Measurements from ENCODE around the gene CHKA.

DNA sequence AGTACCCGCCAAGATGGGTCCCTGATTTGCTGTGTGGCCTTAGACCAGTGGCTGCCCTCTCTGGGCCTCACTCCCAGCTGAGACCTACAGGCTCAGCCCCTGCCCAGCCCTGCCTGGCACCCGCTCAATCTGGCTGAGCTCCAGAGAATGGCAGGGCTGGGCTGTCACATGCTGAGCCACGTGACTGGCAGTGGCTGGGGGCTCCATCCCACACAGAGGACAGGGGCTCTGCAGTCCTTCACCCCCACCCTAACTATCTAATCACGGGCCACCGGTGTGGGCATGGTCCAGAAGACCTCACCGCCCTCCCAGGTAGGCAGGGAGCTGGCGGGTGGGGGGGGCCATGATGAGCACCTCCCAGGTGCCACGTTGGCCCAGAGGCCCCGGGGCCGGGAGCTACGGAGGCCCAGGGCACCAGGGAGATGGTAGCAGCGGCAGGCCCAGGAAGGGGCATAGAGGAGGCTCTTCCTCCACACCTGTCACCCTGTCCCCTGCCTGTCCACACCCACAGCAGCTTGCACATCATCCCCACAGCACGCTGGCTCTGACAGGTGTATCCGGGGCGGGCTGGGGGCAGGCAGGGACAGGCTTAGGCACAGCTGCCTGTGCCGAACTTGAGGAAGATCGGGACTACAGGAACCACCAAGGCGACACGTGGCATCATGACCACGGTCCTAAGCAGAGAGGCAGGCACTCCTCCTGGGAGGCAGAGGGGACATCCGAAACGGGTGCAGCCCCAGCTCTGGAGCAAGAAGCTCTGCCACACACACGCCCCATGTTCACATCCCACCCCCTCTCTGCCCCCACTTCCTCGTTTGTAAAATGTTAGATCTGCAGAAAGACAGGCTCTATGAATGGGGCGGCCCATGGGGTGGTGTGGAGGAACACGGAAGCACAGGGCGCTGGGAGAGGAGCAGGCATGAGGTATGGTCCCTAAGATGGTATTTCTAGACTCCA is 112.5 kb downstream of the CHKA start:
- TF ChIP-seq POLR2AphosphoS5 (IDR thresholded peaks at IDR 0.05; ENCODE audit: low read depth, low read length), result no peak
- no peak for TF ChIP-seq TAF1 (IDR thresholded peaks at IDR 0.05; ENCODE audit: borderline replicate concordance, insufficient read depth, low read length)
- TF ChIP-seq, protein P1, sequence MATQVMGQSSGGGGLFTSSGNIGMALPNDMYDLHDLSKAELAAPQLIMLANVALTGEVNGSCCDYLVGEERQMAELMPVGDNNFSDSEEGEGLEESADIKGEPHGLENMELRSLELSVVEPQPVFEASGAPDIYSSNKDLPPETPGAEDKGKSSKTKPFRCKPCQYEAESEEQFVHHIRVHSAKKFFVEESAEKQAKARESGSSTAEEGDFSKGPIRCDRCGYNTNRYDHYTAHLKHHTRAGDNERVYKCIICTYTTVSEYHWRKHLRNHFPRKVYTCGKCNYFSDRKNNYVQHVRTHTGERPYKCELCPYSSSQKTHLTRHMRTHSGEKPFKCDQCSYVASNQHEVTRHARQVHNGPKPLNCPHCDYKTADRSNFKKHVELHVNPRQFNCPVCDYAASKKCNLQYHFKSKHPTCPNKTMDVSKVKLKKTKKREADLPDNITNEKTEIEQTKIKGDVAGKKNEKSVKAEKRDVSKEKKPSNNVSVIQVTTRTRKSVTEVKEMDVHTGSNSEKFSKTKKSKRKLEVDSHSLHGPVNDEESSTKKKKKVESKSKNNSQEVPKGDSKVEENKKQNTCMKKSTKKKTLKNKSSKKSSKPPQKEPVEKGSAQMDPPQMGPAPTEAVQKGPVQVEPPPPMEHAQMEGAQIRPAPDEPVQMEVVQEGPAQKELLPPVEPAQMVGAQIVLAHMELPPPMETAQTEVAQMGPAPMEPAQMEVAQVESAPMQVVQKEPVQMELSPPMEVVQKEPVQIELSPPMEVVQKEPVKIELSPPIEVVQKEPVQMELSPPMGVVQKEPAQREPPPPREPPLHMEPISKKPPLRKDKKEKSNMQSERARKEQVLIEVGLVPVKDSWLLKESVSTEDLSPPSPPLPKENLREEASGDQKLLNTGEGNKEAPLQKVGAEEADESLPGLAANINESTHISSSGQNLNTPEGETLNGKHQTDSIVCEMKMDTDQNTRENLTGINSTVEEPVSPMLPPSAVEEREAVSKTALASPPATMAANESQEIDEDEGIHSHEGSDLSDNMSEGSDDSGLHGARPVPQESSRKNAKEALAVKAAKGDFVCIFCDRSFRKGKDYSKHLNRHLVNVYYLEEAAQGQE (IDR thresholded peaks at IDR 0.05; ENCODE audit: insufficient read depth in 1 of 2, low read depth in 2 of 2, low read length in 2 of 2), result no peak
- no peak for TF ChIP-seq SIN3A (IDR thresholded peaks at IDR 0.05; ENCODE audit: borderline replicate concordance, insufficient read depth, low read length)
- no peak for TF ChIP-seq FOXP2 (optimal IDR thresholded peaks at IDR 0.05; ENCODE audit: borderline replicate concordance, extremely low read depth, extremely low read length, insufficient read depth)
